ENCODE data around the gene PCDH9. TPM values are rescaled to one million over a fixed set of nuclear protein-coding genes. Genes with fewer than 3 reads are reported as not detected.
"Not testable (repeated sequence)": the region's sequence is repeated elsewhere in the genome, so short reads cannot be mapped to it uniquely, and the experiment has no call there.

The PCDH9 gene
- total RNA-seq, 1 donor from 2014 or later = 10.4 TPM

- no peaks in the 10 kb centered on the region for H3K4me1 ChIP-seq (ENCODE audit: insufficient read depth, low read length)
- DNase-seq (ENCODE audit: low read depth) (no peak), FAIRE-seq (no peak)
- no peak overlapping the region for H3K9ac ChIP-seq (ENCODE audit: low read length)
- Mint-ChIP-seq H3K9me3 (ENCODE audit: unreplicated experiment) (no peaks in the 10 kb centered on the region), H3K27ac (ENCODE audit: unreplicated experiment) (no peak overlapping the region), H3K36me3 (ENCODE audit: low read depth, unreplicated experiment) (no peaks in the 10 kb centered on the region), H3K27me3 (ENCODE audit: low read depth, unreplicated experiment) (no peaks in the 10 kb centered on the region), H3K4me1 (ENCODE audit: low read depth, unreplicated experiment) (no peaks in the 10 kb centered on the region), H3K4me3 (ENCODE audit: unreplicated experiment) (no peak overlapping the region)
- TF ChIP-seq, protein P1, sequence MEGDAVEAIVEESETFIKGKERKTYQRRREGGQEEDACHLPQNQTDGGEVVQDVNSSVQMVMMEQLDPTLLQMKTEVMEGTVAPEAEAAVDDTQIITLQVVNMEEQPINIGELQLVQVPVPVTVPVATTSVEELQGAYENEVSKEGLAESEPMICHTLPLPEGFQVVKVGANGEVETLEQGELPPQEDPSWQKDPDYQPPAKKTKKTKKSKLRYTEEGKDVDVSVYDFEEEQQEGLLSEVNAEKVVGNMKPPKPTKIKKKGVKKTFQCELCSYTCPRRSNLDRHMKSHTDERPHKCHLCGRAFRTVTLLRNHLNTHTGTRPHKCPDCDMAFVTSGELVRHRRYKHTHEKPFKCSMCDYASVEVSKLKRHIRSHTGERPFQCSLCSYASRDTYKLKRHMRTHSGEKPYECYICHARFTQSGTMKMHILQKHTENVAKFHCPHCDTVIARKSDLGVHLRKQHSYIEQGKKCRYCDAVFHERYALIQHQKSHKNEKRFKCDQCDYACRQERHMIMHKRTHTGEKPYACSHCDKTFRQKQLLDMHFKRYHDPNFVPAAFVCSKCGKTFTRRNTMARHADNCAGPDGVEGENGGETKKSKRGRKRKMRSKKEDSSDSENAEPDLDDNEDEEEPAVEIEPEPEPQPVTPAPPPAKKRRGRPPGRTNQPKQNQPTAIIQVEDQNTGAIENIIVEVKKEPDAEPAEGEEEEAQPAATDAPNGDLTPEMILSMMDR (IDR thresholded peaks at IDR 0.05; ENCODE audit: insufficient read depth, low read depth, low read length) = no peak
- TF ChIP-seq EZH2 (IDR thresholded peaks at IDR 0.05; ENCODE audit: insufficient read depth, low read length) = no peak
- H3K79me2 ChIP-seq (ENCODE audit: insufficient read depth, low read length) = no peaks in the 10 kb centered on the region
- H4K20me1 ChIP-seq (ENCODE audit: insufficient read depth, low read length) = no peaks in the 10 kb centered on the region
- no peak overlapping the region for H3K27ac ChIP-seq (ENCODE audit: low read depth, low read length)
- H3K27me3 ChIP-seq (ENCODE audit: insufficient read depth, low read length) = no peaks in the 10 kb centered on the region
- H3K4me2 ChIP-seq (ENCODE audit: low read length) = no peak overlapping the region
- H3K36me3 ChIP-seq (ENCODE audit: insufficient read depth, low read length) = no peaks in the 10 kb centered on the region
- no peak overlapping the region for H3K4me3 ChIP-seq (ENCODE audit: insufficient read depth, low read depth, low read length)
- no peak overlapping the region for H2AFZ ChIP-seq (ENCODE audit: low read depth, low read length)
- H3K9me3 ChIP-seq (ENCODE audit: insufficient read depth, low read depth, low read length) = no peaks in the 10 kb centered on the region
These were observed 454.9 kb downstream of the PCDH9 start for GRCh38 chr13:66775196-66775595.

DNA sequence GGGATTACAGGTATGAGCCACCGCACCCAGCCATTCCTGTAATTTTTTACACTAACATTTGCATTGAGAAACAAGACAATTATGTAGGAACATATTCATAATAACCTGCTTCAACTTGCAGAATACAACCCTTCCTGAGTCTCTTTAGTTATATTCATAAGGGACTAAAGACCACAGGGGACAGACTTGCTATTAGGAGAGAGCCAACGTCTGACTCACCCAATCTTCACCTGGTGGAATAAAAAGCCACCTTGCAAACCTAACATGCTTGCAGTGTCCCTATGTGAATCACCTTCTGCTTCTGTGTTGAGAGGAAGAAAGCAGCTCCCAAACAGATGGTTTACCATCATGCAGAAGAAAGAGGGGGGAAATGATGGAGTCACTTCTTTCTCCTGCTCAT lies 456.1 kb downstream of the PCDH9 start:
- no peak for DNase-seq (ENCODE audit: low read depth)
- no peak for TF ChIP-seq EZH2 (IDR thresholded peaks at IDR 0.05; ENCODE audit: insufficient read depth, low read length)
- TF ChIP-seq, protein P1 (IDR thresholded peaks at IDR 0.05; ENCODE audit: insufficient read depth, low read depth, low read length) = no peak
- Histone ChIP-seq H3K9ac (ENCODE audit: low read length) (no peak overlapping the region), H3K27ac (ENCODE audit: low read depth, low read length) (no peak overlapping the region), H2AFZ (ENCODE audit: low read depth, low read length) (no peak overlapping the region), H3K4me3 (ENCODE audit: insufficient read depth, low read depth, low read length) (no peak overlapping the region), H3K27me3 (ENCODE audit: insufficient read depth, low read length) (no peaks in the 10 kb centered on the region), H3K4me1 (ENCODE audit: insufficient read depth, low read length) (no peaks in the 10 kb centered on the region), H3K79me2 (ENCODE audit: insufficient read depth, low read length) (no peaks in the 10 kb centered on the region), H4K20me1 (ENCODE audit: insufficient read depth, low read length) (no peaks in the 10 kb centered on the region), H3K9me3 (ENCODE audit: insufficient read depth, low read depth, low read length) (no peaks in the 10 kb centered on the region), H3K4me2 (ENCODE audit: low read length) (no peak overlapping the region), H3K36me3 (ENCODE audit: insufficient read depth, low read length) (no peaks in the 10 kb centered on the region)
- no peaks in the 10 kb centered on the region for H3K27me3 Mint-ChIP-seq (ENCODE audit: low read depth, unreplicated experiment)
- no peaks in the 10 kb centered on the region for H3K36me3 Mint-ChIP-seq (ENCODE audit: low read depth, unreplicated experiment)
- H3K4me1 Mint-ChIP-seq (ENCODE audit: low read depth, unreplicated experiment) = no peaks in the 10 kb centered on the region
- no peaks in the 10 kb centered on the region for H3K9me3 Mint-ChIP-seq (ENCODE audit: unreplicated experiment)
- no peak overlapping the region for H3K27ac Mint-ChIP-seq (ENCODE audit: unreplicated experiment)
- FAIRE-seq = no peak
- H3K4me3 Mint-ChIP-seq (ENCODE audit: unreplicated experiment) = no peak overlapping the region

DNA sequence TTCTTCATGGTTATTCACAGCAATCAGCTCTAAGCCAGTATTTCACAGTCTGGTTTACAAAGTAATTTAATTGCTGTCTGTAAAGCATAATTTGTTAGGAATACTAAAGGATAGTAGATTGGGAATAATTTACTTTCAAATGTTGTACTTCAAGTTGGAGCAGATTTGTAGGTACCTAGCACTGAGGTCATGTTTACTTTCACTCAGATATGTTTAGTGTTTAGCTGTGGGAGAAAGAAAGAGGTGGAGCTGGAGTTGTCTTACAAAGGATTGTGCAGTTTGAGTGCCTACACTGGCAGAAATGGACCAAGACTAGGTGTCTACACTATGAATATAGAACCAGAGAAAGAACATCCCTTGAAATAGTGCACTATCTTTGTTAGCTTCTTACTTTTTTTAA lies 464.6 kb downstream of the PCDH9 start:
- H3K27ac ChIP-seq (ENCODE audit: low read depth, low read length) = no peak overlapping the region
- no peaks in the 10 kb centered on the region for H3K36me3 ChIP-seq (ENCODE audit: insufficient read depth, low read length)
- DNase-seq (ENCODE audit: low read depth) = no peak
- no peak overlapping the region for H2AFZ ChIP-seq (ENCODE audit: low read depth, low read length)
- no peaks in the 10 kb centered on the region for H4K20me1 ChIP-seq (ENCODE audit: insufficient read depth, low read length)
- no peaks in the 10 kb centered on the region for H3K79me2 ChIP-seq (ENCODE audit: insufficient read depth, low read length)
- TF ChIP-seq EZH2 (IDR thresholded peaks at IDR 0.05; ENCODE audit: insufficient read depth, low read length) = no peak
- TF ChIP-seq, protein P1 (IDR thresholded peaks at IDR 0.05; ENCODE audit: insufficient read depth, low read depth, low read length) = no peak
- H3K4me1 Mint-ChIP-seq (ENCODE audit: low read depth, unreplicated experiment) = no peaks in the 10 kb centered on the region
- no peaks in the 10 kb centered on the region for H3K27me3 Mint-ChIP-seq (ENCODE audit: low read depth, unreplicated experiment)
- peaks cover 3% of the 10 kb centered on the region for H3K9me3 ChIP-seq (ENCODE audit: insufficient read depth, low read depth, low read length)
- no peak overlapping the region for H3K4me3 ChIP-seq (ENCODE audit: insufficient read depth, low read depth, low read length)
- no peaks in the 10 kb centered on the region for H3K4me1 ChIP-seq (ENCODE audit: insufficient read depth, low read length)
- no peak overlapping the region for H3K4me3 Mint-ChIP-seq (ENCODE audit: unreplicated experiment)
- H3K9me3 Mint-ChIP-seq (ENCODE audit: unreplicated experiment) = peaks cover 5% of the 10 kb centered on the region
- H3K27ac Mint-ChIP-seq (ENCODE audit: unreplicated experiment) = no peak overlapping the region
- no peak for FAIRE-seq
- no peaks in the 10 kb centered on the region for H3K36me3 Mint-ChIP-seq (ENCODE audit: low read depth, unreplicated experiment)
- no peak overlapping the region for H3K4me2 ChIP-seq (ENCODE audit: low read length)
- H3K9ac ChIP-seq (ENCODE audit: low read length) = no peak overlapping the region
- no peaks in the 10 kb centered on the region for H3K27me3 ChIP-seq (ENCODE audit: insufficient read depth, low read length)

DNA sequence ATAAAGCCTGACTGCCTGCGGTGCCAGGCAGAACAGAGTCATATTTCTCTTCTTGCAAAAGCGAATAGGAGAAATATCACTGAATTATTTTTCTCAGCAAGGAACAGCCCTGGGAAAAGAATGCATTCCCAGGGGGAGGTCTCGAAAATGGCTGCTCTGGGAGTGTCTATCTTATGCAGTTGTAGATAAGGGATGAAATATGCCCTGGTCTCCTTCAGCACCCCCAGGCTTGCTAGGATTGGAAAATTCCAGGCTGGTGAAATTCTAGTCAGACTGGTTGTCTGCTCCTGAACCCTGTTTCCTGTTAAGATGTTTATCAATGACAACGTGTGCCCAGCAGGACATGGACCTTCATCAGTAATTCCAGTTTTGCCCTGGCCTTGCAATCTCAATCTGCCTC lies 469.5 kb downstream of the PCDH9 start:
- H3K36me3 ChIP-seq (ENCODE audit: insufficient read depth, low read length); H3K4me3 Mint-ChIP-seq (ENCODE audit: unreplicated experiment); H3K4me3 ChIP-seq (ENCODE audit: insufficient read depth, low read depth, low read length); H3K9me3 Mint-ChIP-seq (ENCODE audit: unreplicated experiment); H3K27me3 Mint-ChIP-seq (ENCODE audit: low read depth, unreplicated experiment); H3K79me2 ChIP-seq (ENCODE audit: insufficient read depth, low read length); H3K9ac ChIP-seq (ENCODE audit: low read length); DNase-seq (ENCODE audit: low read depth); H2AFZ ChIP-seq (ENCODE audit: low read depth, low read length); H3K4me2 ChIP-seq (ENCODE audit: low read length); H3K27ac Mint-ChIP-seq (ENCODE audit: unreplicated experiment); H3K9me3 ChIP-seq (ENCODE audit: insufficient read depth, low read depth, low read length); FAIRE-seq; H4K20me1 ChIP-seq (ENCODE audit: insufficient read depth, low read length); H3K4me1 Mint-ChIP-seq (ENCODE audit: low read depth, unreplicated experiment); H3K27me3 ChIP-seq (ENCODE audit: insufficient read depth, low read length); H3K4me1 ChIP-seq (ENCODE audit: insufficient read depth, low read length); H3K36me3 Mint-ChIP-seq (ENCODE audit: low read depth, unreplicated experiment); H3K27ac ChIP-seq (ENCODE audit: low read depth, low read length): not testable (repeated sequence)

Measured in astrocyte (in vitro differentiated cells and primary cell).